H1 (cell line): ENCODE data around the gene HEXIM2. TPM values are rescaled to one million over a fixed set of nuclear protein-coding genes. Genes with fewer than 3 reads are reported as not detected.

Source experiments
- CHD2 ChIP-seq: IDR thresholded peaks from 2 replicates; pipeline ENCODE4 v1.6.1; 2012; ENCODE audit warnings: low read length, improper control_type of control experiment
- HDAC2 ChIP-seq, 2 experiments: fragments of 300-600 bp in 1 of 2; sonication (generic) in 1 of 2; IDR thresholded peaks; 2 replicates each; pipeline ENCODE4 v1.6.1; 2011 to 2012; ENCODE audit warnings: low read depth in 2 of 2, low read length in 2 of 2, mild to moderate bottlenecking in 2 of 2, moderate library complexity in 2 of 2, borderline replicate concordance in 1 of 2, inconsistent platforms in 1 of 2
- JUND ChIP-seq: IDR thresholded peaks from 2 replicates; pipeline ENCODE4 v1.6.1; 2011; ENCODE audit warnings: mild to moderate bottlenecking, improper control_type of control experiment, low read length
- polyA plus RNA-seq, 7 experiments: library from polyadenylated mRNA; depleted of rRNA in 3 of 7; stranded (reverse) in 5 of 7; unstranded in 2 of 7; fragments of >200 nt in 5 of 7; fragments of 200-250 nt in 2 of 7; gene quantifications; 1 replicate in 5 of 7; 2 replicates in 1 of 7; 4 replicates in 1 of 7; pipeline versions ENCODE4 v1.2.1 to v1.2.3, GENCODE V29; 2011 to 2013; ENCODE audit warnings: missing spikeins in 2 of 7, mixed read lengths in 2 of 7
- total RNA-seq: library from RNA; stranded (reverse); fragmentation: NEBNext Ultra II Directional; extraction: Animal tissue kit (Norgen Biotek cat#: 25700); gene quantifications from 2 replicates; pipeline ENCODE4 v1.2.1, GENCODE V29; 2021
- TF ChIP-seq, protein P1 (sequence below): IDR thresholded peaks from 2 replicates; pipeline ENCODE4 v1.6.1; 2012; ENCODE audit warnings: low read length, inconsistent platforms
- TF ChIP-seq, protein P2 (sequence below): IDR thresholded peaks from 2 replicates; pipeline ENCODE4 v1.6.1; 2012; ENCODE audit warnings: inconsistent platforms

Gene HEXIM2
- total and polyA plus RNA-seq, 2 of the 8 experiments (the other 6 are each of a cell fraction or from before 2014, with no cell fraction given) = 7.5 to 13.2 TPM

DNA sequence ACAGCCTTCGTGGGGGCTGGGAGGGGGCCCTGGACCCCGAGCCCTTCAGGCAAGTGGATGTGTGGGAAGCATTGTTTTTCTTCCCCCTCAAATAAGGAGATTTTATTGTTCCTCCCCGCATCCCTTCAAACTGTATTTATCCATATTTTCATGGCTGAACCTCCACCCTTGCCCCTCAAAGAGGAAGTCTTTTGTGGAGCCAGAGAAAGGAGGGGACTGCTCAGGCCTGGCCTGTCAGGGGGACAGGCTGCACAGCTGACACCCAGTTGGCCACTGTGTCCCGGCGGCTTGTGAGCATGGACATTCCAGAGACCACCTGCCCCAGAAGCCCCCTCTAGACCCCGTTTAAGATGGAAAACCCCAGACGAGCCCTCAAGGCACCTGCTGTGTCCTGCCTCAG, 15.9 kb downstream of the HEXIM2 start (continued):
- TF ChIP-seq JUND (no peak), CHD2 (no peak), HDAC2 (IDR thresholded peaks at IDR 0.05; ENCODE audit: borderline replicate concordance in 1 of 2, low read depth in 2 of 2, low read length in 2 of 2) (no peak)
- TF ChIP-seq, protein P1, sequence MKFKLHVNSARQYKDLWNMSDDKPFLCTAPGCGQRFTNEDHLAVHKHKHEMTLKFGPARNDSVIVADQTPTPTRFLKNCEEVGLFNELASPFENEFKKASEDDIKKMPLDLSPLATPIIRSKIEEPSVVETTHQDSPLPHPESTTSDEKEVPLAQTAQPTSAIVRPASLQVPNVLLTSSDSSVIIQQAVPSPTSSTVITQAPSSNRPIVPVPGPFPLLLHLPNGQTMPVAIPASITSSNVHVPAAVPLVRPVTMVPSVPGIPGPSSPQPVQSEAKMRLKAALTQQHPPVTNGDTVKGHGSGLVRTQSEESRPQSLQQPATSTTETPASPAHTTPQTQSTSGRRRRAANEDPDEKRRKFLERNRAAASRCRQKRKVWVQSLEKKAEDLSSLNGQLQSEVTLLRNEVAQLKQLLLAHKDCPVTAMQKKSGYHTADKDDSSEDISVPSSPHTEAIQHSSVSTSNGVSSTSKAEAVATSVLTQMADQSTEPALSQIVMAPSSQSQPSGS = no peak
- TF ChIP-seq, protein P2, sequence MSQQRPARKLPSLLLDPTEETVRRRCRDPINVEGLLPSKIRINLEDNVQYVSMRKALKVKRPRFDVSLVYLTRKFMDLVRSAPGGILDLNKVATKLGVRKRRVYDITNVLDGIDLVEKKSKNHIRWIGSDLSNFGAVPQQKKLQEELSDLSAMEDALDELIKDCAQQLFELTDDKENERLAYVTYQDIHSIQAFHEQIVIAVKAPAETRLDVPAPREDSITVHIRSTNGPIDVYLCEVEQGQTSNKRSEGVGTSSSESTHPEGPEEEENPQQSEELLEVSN = no peak
